HepG2 (cell line): ENCODE results near the gene LIFR. TPM values are rescaled to one million over a fixed set of nuclear protein-coding genes. Genes with fewer than 3 reads are reported as not detected.

ENCODE experiments used
- ATAC-seq: fragments of 200-7000 bp; cut with Tn5 transposase; 3 replicates; pipeline ENCODE4 v1.9.1; 2020; ENCODE audit warnings: mild to moderate bottlenecking, moderate library complexity
- BruUV-seq: library from RNA; stranded (reverse); fragments of 400-500 nt; replicated peaks from 2 replicates; lab custom pipeline; 2021; lab: Mats Ljungman, UMichigan
- CTCF ChIA-PET: fragments of 300-600 bp; formaldehyde crosslinking; extraction: SDS; loops from one replicate; lab custom pipeline; 2021; ENCODE audit warnings: low total read pairs, inconsistent platforms, low intra/inter-chr PET ratio; lab: Yijun Ruan, JAX
- POLR2A ChIA-PET: fragments of 350-600 bp; sonication (Branson Sonifier 250); formaldehyde crosslinking; loops from one replicate; lab custom pipeline; 2020; ENCODE audit warnings: antibody characterized with exemption, inconsistent platforms; lab: Yijun Ruan, JAX
- DNase-seq: peaks from one replicate; pipeline ENCODE4 v3.0.0-alpha.2; 2015; ENCODE audit warnings: low spot score
- FAIRE-seq: peaks from 3 replicates; lab custom pipeline; 2011; peaks lifted over from hg19 to GRCh38; lab: Jason Lieb, UNC
- H2AFZ ChIP-seq: one replicate; pipeline ENCODE4 v1.6.1; 2011; ENCODE audit warnings: low read length, inconsistent platforms
- H3K27ac ChIP-seq: fragments of 300-600 bp; 3 replicates; pipeline ENCODE4 v1.8.0; 2011; ENCODE audit warnings: mixed run types, mild to moderate bottlenecking, mixed read lengths, low read length, inconsistent platforms; ENCODE audit not compliant: insufficient read depth; ENCODE audit errors: extremely low read length
- H3K27me3 ChIP-seq, 2 experiments: fragments of 200-600 bp in 1 of 2; 2 replicates in 1 of 2; 3 replicates in 1 of 2; pipeline versions ENCODE4 v1.6.0 to v1.8.0; 2011; ENCODE audit warnings: low read length in 2 of 2, mild to moderate bottlenecking in 2 of 2, moderate library complexity in 2 of 2, inconsistent platforms in 1 of 2; ENCODE audit not compliant: insufficient read depth in 2 of 2, control insufficient read depth in 1 of 2
- H3K36me3 ChIP-seq, 2 experiments: fragments of 200-600 bp in 1 of 2; replicated peaks in 1 of 2; 2 replicates in 1 of 2; 3 replicates in 1 of 2; pipeline versions ENCODE4 v1.5.1 to v1.8.0; 2011; ENCODE audit warnings: low read length in 2 of 2, inconsistent platforms in 1 of 2; ENCODE audit not compliant: insufficient read depth in 2 of 2, control insufficient read depth in 1 of 2
- H3K4me1 ChIP-seq: 2 replicates; pipeline ENCODE4 v1.5.1; 2012; ENCODE audit warnings: low read length, inconsistent platforms; ENCODE audit not compliant: insufficient read depth
- H3K4me2 ChIP-seq: 2 replicates; pipeline ENCODE4 v1.6.0; 2011; ENCODE audit warnings: low read depth, low read length, inconsistent platforms
- H3K4me3 ChIP-seq, 3 experiments: fragments of 200-600 bp in 1 of 3; sonication (generic), shearing (Covaris generic) in 1 of 3; replicated peaks in 1 of 3; 2 replicates each; pipeline ENCODE4 v1.5.1; 2011 to 2016; ENCODE audit warnings: low read length in 3 of 3, inconsistent platforms in 2 of 3, low read depth in 2 of 3, mild to moderate bottlenecking in 2 of 3, control low read depth in 1 of 3, mixed read lengths in 1 of 3; ENCODE audit not compliant: insufficient read depth in 1 of 3
- H3K79me2 ChIP-seq: one replicate; pipeline ENCODE4 v1.6.1; 2011; ENCODE audit warnings: low read length, inconsistent platforms; ENCODE audit not compliant: insufficient read depth
- H3K9ac ChIP-seq: 2 replicates; pipeline ENCODE4 v1.6.0; 2011; ENCODE audit warnings: mild to moderate bottlenecking, low read depth, low read length, inconsistent platforms; ENCODE audit not compliant: insufficient read depth
- H3K9me3 ChIP-seq: 2 replicates; pipeline ENCODE4 v1.5.1; 2012; ENCODE audit warnings: mild to moderate bottlenecking, low read length
- H4K20me1 ChIP-seq: 2 replicates; pipeline ENCODE4 v1.6.0; 2011; ENCODE audit warnings: inconsistent platforms, mild to moderate bottlenecking, low read length, moderate library complexity; ENCODE audit not compliant: insufficient read depth
- ARID3A ChIP-seq: IDR thresholded peaks from 2 replicates; pipeline ENCODE4 v1.6.1; 2012; ENCODE audit warnings: low read depth, low read length, improper control_type of control experiment
- BCL6 ChIP-seq: IDR thresholded peaks from 2 replicates; pipeline ENCODE4 v1.6.1; 2016; ENCODE audit warnings: missing genetic modification reagents, missing compliant biosample characterization
- KDM1A ChIP-seq: IDR thresholded peaks from 2 replicates; pipeline ENCODE4 v1.6.1; 2016; ENCODE audit warnings: missing compliant biosample characterization
- TFAP4 ChIP-seq: sonication (generic); IDR thresholded peaks from 2 replicates; pipeline ENCODE4 v1.6.1; 2016; ENCODE audit warnings: low read depth, borderline replicate concordance
- ZNF546 ChIP-seq: sonication (generic); formaldehyde crosslinking; conservative IDR thresholded peaks from 2 replicates; pipeline ENCODE4 v1.8.1; 2023; ENCODE audit warnings: mild to moderate bottlenecking, missing genetic modification reagents
- ZNF749 ChIP-seq: sonication (generic); formaldehyde crosslinking; IDR thresholded peaks from 2 replicates; pipeline ENCODE4 v1.8.0; 2022; ENCODE audit warnings: mild to moderate bottlenecking, missing genetic modification reagents, moderate library complexity, borderline replicate concordance
- ZNF784 ChIP-seq: sonication (generic); formaldehyde crosslinking; IDR thresholded peaks from 2 replicates; pipeline ENCODE4 v1.5.1; 2020; ENCODE audit warnings: missing genetic modification reagents, mild to moderate bottlenecking, borderline replicate concordance
- WGBS: methylation state at CpG from one replicate; pipeline ENCODE4 v1.1.6; 2017; ENCODE audit warnings: low lambda C conversion rate; 5-methylcytosine and 5-hydroxymethylcytosine counted together
- in situ Hi-C: cut with HindIII; loops from 2 replicates; pipeline ENCODE4 v1.10.0; 2017; ENCODE audit warnings: low pct_unique_long_range_greater_than_20kb; ENCODE audit not compliant: extremely low pct_ligation_motif_present
- intact Hi-C: fragments of 100-400 bp; cut with micrococcal nuclease; formaldehyde crosslinking; loops from one replicate; pipeline ENCODE4 v1.10.0; 2022; ENCODE audit not compliant: unreplicated experiment
- polyA plus RNA-seq, 8 experiments: library from polyadenylated mRNA; depleted of rRNA in 3 of 8; stranded (reverse) in 7 of 8; unstranded in 1 of 8; fragments of >200 nt; fragmentation: Illumina TruSeq in 4 of 8; extraction: Trizol in 4 of 8; gene quantifications; 2 replicates each; pipeline versions ENCODE4 v1.2.1 to v1.2.3, GENCODE V29; 2011 to 2016; ENCODE audit warnings: low read depth in 4 of 8, missing spikeins in 1 of 8, mixed read lengths in 1 of 8; ENCODE audit not compliant: insufficient read depth in 1 of 8
- total RNA-seq, 5 experiments: library from RNA; depleted of rRNA; stranded (reverse); fragments of >200 nt; fragmentation: Illumina TruSeq; extraction: Trizol; gene quantifications; 2 replicates each; pipeline ENCODE4 v1.2.3, GENCODE V29; 2016; ENCODE audit warnings: low read depth in 1 of 5

Gene LIFR
- total and polyA plus RNA-seq, 2 of the 13 experiments (the other 11 are each of a cell fraction or from before 2014, with no cell fraction given), result 6.3 to 25.2 TPM

GRCh38 chr5:38468978-38469706 is 87.3 kb downstream of the LIFR start:
- Histone ChIP-seq H3K4me2 (peak overlapping the region; percentile 33; the same call in 1 of the 2 replicates), H2AFZ (no peak overlapping the region), H3K9ac (no peak overlapping the region), H3K4me1 (peaks cover 54% of the 10 kb centered on the region), H3K79me2 (no peaks in the 10 kb centered on the region), H3K36me3 (no peaks in the 10 kb centered on the region), H3K27me3 (peaks cover 0 to 1% of the 10 kb centered on the region in 2 experiments; a peak in 1 of 5 replicates), H3K9me3 (no peaks in the 10 kb centered on the region), H3K4me3 (no peak overlapping the region; a peak in 1 of 6 replicates), H3K27ac (no peak overlapping the region), H4K20me1 (no peaks in the 10 kb centered on the region)
- WGBS, result 55% methylated on average over 18 of the region's 18 CpGs
- in situ Hi-C loops (no loop called here), intact Hi-C loops (no loop called here)
- no TSS peak for BruUV-seq
- no peak for DNase-seq
- POLR2A ChIA-PET, result interaction anchor here (1.1 kb wide), 1 partner anchor 64 kb away, joined by 3 read pairs; no protein-coding TSS in a partner anchor
- TF ChIP-seq ZNF546 (CRISPR knock-in tag) (no peak), BCL6 (CRISPR knock-in tag) (peak; percentile 49; the same call in 1 of the 2 replicates)
- FAIRE-seq, result no peak
- ATAC-seq, result no peak
- CTCF ChIA-PET, result no interaction called here

- Histone ChIP-seq H3K27ac (no peak overlapping the region), H3K4me3 (no peak overlapping the region), H3K9ac (no peak overlapping the region), H3K27me3 (peaks cover 0 to 1% of the 10 kb centered on the region in 2 experiments; a peak in 2 of 5 replicates), H3K4me2 (peak overlapping the region; percentile 33; the same call in 1 of the 2 replicates), H3K4me1 (peaks cover 63% of the 10 kb centered on the region), H4K20me1 (no peaks in the 10 kb centered on the region), H3K79me2 (no peaks in the 10 kb centered on the region), H2AFZ (no peak overlapping the region), H3K9me3 (no peaks in the 10 kb centered on the region), H3K36me3 (no peaks in the 10 kb centered on the region)
- in situ Hi-C loops (no loop called here), intact Hi-C loops (no loop called here)
- POLR2A ChIA-PET, result interaction anchor here (1.0 to 1.1 kb wide), 2 partner anchors 20 to 65 kb away, joined by 3 read pairs; no protein-coding TSS in a partner anchor
- ATAC-seq (peak; percentile 27), DNase-seq (peak; percentile 50), FAIRE-seq (peak; percentile 8)
- no TSS peak for BruUV-seq
- 75% methylated on average over 6 of the region's 12 CpGs for WGBS
- CTCF ChIA-PET, result no interaction called here
- no peak for TF ChIP-seq ZNF784
- no peak for TF ChIP-seq KDM1A (CRISPR knock-in tag)
- TF ChIP-seq ARID3A, result peak; percentile 32; the same call in 1 of the 2 replicates
- no peak for TF ChIP-seq ZNF749 (CRISPR knock-in tag)
- no peak for TF ChIP-seq TFAP4
Observed at GRCh38 chr5:38468202-38468673, 88.2 kb downstream of the LIFR start.
